Panc1 (cell line): ENCODE measurements around the gene FZD7.

Experiments used
- POLR2AphosphoS5 ChIP-seq: IDR thresholded peaks from 2 replicates; pipeline ENCODE4 v1.6.1; 2012; ENCODE audit warnings: mild to moderate bottlenecking, low read depth, low read length, moderate library complexity
- SIN3A ChIP-seq: IDR thresholded peaks from 2 replicates; pipeline ENCODE4 v1.6.1; 2012; ENCODE audit warnings: low read depth, mild to moderate bottlenecking, low read length, moderate library complexity, borderline replicate concordance; ENCODE audit not compliant: insufficient read depth
- TCF7L2 ChIP-seq: IDR thresholded peaks from 2 replicates; pipeline ENCODE4 v1.6.1; 2011; ENCODE audit warnings: mild to moderate bottlenecking, low read depth, low read length, inconsistent platforms
- TF ChIP-seq, protein P1 (sequence below): fragments of 450-650 bp; IDR thresholded peaks from 2 replicates; pipeline ENCODE4 v1.5.1; 2017; ENCODE audit warnings: mild to moderate bottlenecking
- TF ChIP-seq, protein P2 (sequence below), 2 experiments: IDR thresholded peaks; 2 replicates each; pipeline ENCODE4 v1.6.1; 2011 to 2012; ENCODE audit warnings: low read depth in 2 of 2, control low read depth in 1 of 2, low read length in 1 of 2, mild to moderate bottlenecking in 1 of 2, moderate library complexity in 1 of 2; ENCODE audit not compliant: insufficient read depth in 1 of 2

DNA sequence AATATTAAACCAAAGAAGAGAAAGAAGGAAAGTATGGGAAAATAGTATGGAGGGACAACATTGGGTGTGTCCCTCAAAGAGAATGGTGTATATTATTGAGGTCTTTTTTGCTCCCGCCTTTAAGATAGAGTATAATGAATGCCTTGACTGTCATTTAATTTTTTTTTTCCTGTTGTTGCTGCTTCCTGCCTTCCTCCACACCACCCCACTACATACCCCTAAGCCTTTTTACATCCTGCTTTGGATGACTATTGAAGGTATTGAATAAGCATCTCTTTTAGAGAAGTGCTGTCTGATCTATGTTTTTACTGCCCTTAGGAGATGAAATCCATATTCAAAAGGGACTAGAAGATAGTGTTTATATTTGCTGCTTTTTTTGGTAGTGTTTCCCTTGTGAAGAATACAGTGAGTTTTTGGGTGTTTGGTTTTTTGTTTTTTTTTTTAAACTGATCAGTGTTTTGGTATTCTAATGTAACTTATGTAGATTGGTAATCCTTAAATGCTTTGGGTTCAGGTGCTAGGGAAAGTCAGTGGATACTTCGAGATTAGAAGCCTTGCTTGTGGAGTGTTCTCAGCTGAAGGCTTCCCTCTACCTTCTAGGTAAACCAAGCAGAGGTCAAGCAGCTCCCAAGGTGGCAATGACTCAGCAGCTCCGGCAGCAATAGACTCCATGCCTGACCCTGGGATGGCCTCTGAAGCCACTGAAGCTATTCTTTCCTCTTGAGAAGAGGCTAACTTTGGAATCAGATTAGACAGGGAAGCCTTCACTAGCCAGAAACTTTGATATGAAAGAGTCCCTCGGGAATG, 5.0 kb downstream of the FZD7 start:
- TF ChIP-seq POLR2AphosphoS5 (no peak), SIN3A (no peak), TCF7L2 (no peak)
- TF ChIP-seq, protein P1, sequence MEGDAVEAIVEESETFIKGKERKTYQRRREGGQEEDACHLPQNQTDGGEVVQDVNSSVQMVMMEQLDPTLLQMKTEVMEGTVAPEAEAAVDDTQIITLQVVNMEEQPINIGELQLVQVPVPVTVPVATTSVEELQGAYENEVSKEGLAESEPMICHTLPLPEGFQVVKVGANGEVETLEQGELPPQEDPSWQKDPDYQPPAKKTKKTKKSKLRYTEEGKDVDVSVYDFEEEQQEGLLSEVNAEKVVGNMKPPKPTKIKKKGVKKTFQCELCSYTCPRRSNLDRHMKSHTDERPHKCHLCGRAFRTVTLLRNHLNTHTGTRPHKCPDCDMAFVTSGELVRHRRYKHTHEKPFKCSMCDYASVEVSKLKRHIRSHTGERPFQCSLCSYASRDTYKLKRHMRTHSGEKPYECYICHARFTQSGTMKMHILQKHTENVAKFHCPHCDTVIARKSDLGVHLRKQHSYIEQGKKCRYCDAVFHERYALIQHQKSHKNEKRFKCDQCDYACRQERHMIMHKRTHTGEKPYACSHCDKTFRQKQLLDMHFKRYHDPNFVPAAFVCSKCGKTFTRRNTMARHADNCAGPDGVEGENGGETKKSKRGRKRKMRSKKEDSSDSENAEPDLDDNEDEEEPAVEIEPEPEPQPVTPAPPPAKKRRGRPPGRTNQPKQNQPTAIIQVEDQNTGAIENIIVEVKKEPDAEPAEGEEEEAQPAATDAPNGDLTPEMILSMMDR, result no peak
- TF ChIP-seq, protein P2, sequence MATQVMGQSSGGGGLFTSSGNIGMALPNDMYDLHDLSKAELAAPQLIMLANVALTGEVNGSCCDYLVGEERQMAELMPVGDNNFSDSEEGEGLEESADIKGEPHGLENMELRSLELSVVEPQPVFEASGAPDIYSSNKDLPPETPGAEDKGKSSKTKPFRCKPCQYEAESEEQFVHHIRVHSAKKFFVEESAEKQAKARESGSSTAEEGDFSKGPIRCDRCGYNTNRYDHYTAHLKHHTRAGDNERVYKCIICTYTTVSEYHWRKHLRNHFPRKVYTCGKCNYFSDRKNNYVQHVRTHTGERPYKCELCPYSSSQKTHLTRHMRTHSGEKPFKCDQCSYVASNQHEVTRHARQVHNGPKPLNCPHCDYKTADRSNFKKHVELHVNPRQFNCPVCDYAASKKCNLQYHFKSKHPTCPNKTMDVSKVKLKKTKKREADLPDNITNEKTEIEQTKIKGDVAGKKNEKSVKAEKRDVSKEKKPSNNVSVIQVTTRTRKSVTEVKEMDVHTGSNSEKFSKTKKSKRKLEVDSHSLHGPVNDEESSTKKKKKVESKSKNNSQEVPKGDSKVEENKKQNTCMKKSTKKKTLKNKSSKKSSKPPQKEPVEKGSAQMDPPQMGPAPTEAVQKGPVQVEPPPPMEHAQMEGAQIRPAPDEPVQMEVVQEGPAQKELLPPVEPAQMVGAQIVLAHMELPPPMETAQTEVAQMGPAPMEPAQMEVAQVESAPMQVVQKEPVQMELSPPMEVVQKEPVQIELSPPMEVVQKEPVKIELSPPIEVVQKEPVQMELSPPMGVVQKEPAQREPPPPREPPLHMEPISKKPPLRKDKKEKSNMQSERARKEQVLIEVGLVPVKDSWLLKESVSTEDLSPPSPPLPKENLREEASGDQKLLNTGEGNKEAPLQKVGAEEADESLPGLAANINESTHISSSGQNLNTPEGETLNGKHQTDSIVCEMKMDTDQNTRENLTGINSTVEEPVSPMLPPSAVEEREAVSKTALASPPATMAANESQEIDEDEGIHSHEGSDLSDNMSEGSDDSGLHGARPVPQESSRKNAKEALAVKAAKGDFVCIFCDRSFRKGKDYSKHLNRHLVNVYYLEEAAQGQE (IDR thresholded peaks at IDR 0.05; ENCODE audit: insufficient read depth in 1 of 2, low read depth in 2 of 2, low read length in 1 of 2), result no peak
